DOHH2 (cell line): Measurements from ENCODE around the gene NRCAM.

Experiments
- EZH2phosphoT487 ChIP-seq: fragments of 200-600 bp; sonication (generic); IDR thresholded peaks from 2 replicates; pipeline ENCODE4 v1.6.1; 2017; ENCODE audit warnings: borderline replicate concordance, mild to moderate bottlenecking, antibody characterized with exemption, low read length, moderate library complexity, mixed read lengths
- TF ChIP-seq, protein P1 (sequence below): fragments of 200-600 bp; sonication (generic); IDR thresholded peaks from one replicate; pipeline ENCODE4 v1.5.1; 2014; ENCODE audit warnings: antibody characterized with exemption, mild to moderate bottlenecking, low read depth, low read length; ENCODE audit not compliant: poor library complexity, severe bottlenecking

- TF ChIP-seq, protein P1, sequence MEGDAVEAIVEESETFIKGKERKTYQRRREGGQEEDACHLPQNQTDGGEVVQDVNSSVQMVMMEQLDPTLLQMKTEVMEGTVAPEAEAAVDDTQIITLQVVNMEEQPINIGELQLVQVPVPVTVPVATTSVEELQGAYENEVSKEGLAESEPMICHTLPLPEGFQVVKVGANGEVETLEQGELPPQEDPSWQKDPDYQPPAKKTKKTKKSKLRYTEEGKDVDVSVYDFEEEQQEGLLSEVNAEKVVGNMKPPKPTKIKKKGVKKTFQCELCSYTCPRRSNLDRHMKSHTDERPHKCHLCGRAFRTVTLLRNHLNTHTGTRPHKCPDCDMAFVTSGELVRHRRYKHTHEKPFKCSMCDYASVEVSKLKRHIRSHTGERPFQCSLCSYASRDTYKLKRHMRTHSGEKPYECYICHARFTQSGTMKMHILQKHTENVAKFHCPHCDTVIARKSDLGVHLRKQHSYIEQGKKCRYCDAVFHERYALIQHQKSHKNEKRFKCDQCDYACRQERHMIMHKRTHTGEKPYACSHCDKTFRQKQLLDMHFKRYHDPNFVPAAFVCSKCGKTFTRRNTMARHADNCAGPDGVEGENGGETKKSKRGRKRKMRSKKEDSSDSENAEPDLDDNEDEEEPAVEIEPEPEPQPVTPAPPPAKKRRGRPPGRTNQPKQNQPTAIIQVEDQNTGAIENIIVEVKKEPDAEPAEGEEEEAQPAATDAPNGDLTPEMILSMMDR, result no peak
- no peak for TF ChIP-seq EZH2phosphoT487
Observed at GRCh38 chr7:108321359-108321758, 134.9 kb downstream of the NRCAM start.
